ENCODE data around the gene GMNN.
"Not testable (repeated sequence)": the region's sequence is repeated elsewhere in the genome, so short reads cannot be mapped to it uniquely, and the experiment has no call there.

GMNN gene

DNA sequence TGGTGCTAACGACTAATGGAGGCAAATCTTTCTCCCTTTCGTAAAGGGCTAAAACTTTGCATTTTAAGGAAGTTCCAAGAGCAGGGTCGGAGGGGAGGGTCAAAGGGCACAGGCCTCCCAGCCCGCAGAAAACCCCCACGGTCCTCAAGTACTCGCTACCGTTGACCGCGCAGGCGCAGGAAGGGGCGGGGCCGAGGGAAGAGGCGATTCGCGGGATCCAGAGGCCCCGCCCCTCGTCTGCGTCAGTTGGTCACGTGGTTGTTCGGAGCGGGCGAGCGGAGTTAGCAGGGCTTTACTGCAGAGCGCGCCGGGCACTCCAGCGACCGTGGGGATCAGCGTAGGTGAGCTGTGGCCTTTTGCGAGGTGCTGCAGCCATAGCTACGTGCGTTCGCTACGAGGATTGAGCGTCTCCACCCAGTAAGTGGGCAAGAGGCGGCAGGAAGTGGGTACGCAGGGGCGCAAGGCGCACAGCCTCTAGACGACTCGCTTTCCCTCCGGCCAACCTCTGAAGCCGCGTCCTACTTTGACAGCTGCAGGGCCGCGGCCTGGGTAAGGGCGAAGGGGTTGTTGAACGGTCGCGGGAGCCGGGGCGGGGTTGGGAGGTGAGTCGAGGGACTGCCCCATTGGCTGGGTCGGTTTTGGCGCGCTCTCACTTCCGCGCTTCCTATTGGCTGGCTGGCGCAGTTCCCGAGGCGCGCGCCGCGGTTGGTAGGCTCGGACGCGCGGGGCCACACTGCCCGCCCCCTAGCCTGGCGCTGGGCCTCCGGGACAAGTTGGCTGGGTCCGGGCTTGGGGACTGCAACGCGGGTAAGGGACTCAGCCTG lies at the start of gene GMNN:
GMNN (plus strand) TSS at position 242 of the 824 bp plus-strand sequence. CDS start 2,310 bp downstream, outside the sequence.
- peaks cover 9% of the 10 kb centered on the region for H3K36me3 Mint-ChIP-seq
- H3K9me3 Mint-ChIP-seq (ENCODE audit: low read depth): no peaks in the 10 kb centered on the region
- H3K27me3 Mint-ChIP-seq: no peaks in the 10 kb centered on the region
- peak within 1 kb of the TSS; percentile 99 for H3K4me3 Mint-ChIP-seq
- peak within 1 kb of the TSS; percentile 99 for H3K27ac Mint-ChIP-seq
- peaks cover 23% of the 10 kb centered on the region for H3K4me1 Mint-ChIP-seq (ENCODE audit: low read depth)

DNA sequence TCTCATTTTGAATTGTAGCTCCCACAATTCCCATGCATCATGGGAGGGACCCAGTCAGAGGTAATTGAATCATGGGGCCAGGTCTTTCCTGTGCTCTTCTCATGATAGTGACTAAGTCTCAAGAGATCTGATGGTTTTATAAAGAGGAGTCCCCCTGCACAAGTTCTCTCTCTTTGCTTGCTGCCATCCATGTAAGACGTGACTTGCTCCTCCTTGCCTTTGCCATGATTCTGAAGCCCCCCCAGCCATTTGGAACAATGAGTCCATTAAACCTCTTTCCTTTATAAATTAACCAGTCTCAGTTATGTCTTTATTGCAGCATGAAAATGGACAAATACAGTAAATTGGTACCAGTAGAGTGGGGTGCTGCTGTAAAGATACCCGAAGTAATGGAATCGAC lies 44.1 kb upstream of the GMNN start:
- not testable (repeated sequence) for H3K27me3 Mint-ChIP-seq; H3K4me3 Mint-ChIP-seq; H3K27ac Mint-ChIP-seq; H3K4me1 Mint-ChIP-seq (ENCODE audit: low read depth)
- Mint-ChIP-seq H3K9me3 (ENCODE audit: low read depth) (peaks cover 11% of the 10 kb centered on the region), H3K36me3 (peaks cover 12% of the 10 kb centered on the region)

DNA sequence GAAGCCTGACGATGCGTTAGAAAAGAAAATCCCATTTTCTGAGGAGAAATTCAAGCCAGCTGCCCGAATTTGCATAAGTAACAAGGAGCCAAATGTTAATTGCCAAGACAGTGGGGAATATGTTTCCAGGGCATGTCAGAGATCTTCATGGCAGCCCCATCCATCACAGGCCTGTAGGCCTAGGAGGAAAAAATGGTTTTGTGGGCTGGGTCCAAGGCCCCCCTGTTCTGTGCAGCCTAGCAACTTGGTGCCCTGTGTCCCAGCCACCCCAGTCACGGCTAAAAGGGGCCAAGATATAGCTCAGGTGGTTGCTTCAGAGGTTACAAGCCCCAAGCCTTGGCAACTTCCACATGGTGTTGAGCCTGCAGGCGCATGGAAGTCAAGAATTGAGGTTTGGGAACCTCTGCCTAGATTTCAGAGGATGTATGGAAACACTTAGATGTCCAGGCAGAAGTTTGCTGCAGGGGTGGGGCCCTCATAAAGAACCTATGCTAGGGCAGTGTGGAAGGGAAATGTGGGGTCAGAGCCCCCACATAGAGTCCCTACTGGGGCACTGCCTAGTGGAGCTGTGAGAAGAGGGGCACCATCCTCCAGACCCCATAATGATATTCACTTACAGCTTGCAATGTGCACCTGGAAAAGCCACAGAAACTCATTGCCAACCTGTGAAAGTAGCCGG lies 43.1 kb upstream of the GMNN start:
- H3K36me3 Mint-ChIP-seq: peaks cover 12% of the 10 kb centered on the region
- not testable (repeated sequence) for H3K4me3 Mint-ChIP-seq; H3K27me3 Mint-ChIP-seq; H3K27ac Mint-ChIP-seq; H3K4me1 Mint-ChIP-seq (ENCODE audit: low read depth)
- H3K9me3 Mint-ChIP-seq (ENCODE audit: low read depth): peaks cover 11% of the 10 kb centered on the region

DNA sequence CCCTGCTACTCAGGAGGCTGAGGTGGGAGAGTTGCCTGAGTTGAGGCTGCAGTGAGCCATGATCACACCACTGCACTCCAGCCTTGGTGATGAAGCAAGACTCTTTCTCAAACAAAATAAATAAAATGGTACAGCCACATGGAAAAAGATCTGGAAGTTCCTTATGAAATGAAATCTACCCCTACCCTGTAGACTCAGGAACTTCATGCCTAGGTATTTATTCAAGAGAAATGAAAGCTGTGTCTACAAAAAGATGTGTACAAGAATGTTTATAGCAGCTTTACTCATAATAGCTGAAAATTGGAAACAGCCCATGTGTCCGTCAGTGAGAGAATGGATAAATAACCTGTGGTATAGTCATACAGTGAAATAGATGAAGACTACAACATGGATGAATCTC lies 40.6 kb upstream of the GMNN start:
- Mint-ChIP-seq H3K36me3 (peaks cover 12% of the 10 kb centered on the region), H3K4me1 (ENCODE audit: low read depth) (peaks cover 3% of the 10 kb centered on the region), H3K9me3 (ENCODE audit: low read depth) (peaks cover 11% of the 10 kb centered on the region), H3K4me3 (no peak overlapping the region), H3K27me3 (no peaks in the 10 kb centered on the region), H3K27ac (no peak overlapping the region)

DNA sequence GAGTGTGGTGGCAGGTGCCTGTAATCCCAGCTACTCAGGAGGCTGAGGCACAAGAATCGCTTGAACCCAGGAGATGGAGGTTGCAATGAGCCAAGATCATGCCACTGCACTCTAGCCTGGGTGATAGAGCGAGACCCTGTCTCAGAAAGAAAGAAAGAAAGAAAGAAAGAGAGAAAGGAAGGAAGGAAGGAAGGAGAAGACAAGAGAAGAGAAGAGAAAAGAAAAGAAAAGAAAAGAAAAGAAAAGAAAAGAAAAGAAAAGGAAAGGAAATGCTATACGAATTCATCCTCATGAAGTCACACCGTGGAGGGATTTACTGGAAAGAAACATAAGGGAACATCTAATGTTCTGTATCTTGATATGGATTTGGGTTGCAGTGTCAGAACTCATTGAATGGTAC lies 40.0 kb upstream of the GMNN start:
- H3K27me3 Mint-ChIP-seq; H3K4me1 Mint-ChIP-seq (ENCODE audit: low read depth); H3K27ac Mint-ChIP-seq; H3K4me3 Mint-ChIP-seq: not testable (repeated sequence)
- H3K36me3 Mint-ChIP-seq: peaks cover 12% of the 10 kb centered on the region
- H3K9me3 Mint-ChIP-seq (ENCODE audit: low read depth): peaks cover 11% of the 10 kb centered on the region

DNA sequence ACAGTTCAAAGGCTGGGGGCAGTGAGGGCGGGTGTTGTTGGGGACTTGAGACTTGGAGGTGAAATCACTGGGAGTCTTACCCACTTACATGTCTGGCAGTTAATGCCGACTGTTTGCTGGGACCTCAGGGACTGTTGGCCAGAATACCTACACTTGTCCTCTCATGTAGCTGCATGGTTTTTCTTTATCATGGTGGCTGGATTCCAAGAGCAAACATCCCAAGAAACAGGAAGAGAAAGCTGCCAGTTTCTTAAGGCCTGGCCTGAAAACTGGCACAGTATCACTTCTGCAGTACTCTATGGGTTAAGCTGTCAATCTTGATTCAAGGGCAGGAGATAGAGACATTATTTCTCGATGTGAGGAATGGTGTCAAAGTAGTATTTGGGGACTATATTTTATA lies 36.0 kb upstream of the GMNN start:
- Mint-ChIP-seq H3K27ac (no peak overlapping the region), H3K4me3 (no peak overlapping the region), H3K27me3 (no peaks in the 10 kb centered on the region), H3K9me3 (ENCODE audit: low read depth) (no peaks in the 10 kb centered on the region), H3K4me1 (ENCODE audit: low read depth) (peaks cover 21% of the 10 kb centered on the region), H3K36me3 (no peaks in the 10 kb centered on the region)

DNA sequence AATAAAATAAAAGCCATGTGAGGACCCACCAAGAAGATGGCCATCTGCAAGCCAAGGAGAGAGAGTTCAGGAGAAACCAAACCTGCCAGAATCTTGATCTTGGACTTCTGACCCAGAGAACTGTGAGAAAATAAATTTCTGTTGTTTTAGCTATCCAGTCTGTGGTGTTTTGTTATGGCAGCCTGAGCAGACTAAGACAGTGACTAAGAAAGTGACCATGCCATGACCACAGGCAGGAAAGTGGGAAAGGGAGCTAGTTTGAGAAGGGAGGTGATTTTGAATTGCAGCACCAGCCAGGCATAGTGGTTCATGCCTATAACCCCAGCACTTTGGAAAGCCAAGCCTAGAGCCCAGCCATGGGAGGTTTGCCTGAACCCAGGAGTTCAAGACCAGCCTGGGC lies 33.9 kb upstream of the GMNN start:
- Mint-ChIP-seq H3K27me3 (no peaks in the 10 kb centered on the region), H3K4me1 (ENCODE audit: low read depth) (peaks cover 22% of the 10 kb centered on the region), H3K9me3 (ENCODE audit: low read depth) (no peaks in the 10 kb centered on the region), H3K36me3 (no peaks in the 10 kb centered on the region), H3K4me3 (no peak overlapping the region), H3K27ac (no peak overlapping the region)

DNA sequence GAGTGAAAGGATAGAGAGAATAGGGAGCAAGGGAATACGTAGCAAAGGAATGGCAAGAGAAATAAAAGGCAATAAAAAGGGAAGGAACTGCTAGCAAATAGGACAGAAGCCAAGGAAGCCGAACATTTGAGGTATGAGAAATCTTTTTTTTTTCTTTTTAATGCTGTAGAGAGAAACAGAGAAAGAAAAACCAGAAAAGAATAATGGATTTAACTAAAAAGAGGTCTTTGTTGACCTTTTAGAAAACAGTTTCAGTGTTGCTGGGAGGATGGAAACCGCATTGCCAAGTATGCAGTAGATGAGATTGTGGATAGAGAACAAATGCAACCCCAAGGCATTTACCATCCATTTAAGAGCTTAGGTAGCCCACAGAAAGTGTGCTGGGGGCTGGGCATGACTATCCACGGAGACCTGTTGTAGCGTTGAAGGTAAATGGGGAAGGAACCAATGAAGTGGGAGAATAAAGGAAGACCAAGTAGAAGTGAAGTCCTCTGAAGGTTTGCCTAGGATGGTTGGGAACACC lies 32.5 kb upstream of the GMNN start:
- Mint-ChIP-seq H3K4me1 (ENCODE audit: low read depth) (peaks cover 22% of the 10 kb centered on the region), H3K27ac (no peak overlapping the region), H3K27me3 (no peaks in the 10 kb centered on the region), H3K4me3 (peak overlapping the region; percentile 21), H3K9me3 (ENCODE audit: low read depth) (no peaks in the 10 kb centered on the region), H3K36me3 (no peaks in the 10 kb centered on the region)

DNA sequence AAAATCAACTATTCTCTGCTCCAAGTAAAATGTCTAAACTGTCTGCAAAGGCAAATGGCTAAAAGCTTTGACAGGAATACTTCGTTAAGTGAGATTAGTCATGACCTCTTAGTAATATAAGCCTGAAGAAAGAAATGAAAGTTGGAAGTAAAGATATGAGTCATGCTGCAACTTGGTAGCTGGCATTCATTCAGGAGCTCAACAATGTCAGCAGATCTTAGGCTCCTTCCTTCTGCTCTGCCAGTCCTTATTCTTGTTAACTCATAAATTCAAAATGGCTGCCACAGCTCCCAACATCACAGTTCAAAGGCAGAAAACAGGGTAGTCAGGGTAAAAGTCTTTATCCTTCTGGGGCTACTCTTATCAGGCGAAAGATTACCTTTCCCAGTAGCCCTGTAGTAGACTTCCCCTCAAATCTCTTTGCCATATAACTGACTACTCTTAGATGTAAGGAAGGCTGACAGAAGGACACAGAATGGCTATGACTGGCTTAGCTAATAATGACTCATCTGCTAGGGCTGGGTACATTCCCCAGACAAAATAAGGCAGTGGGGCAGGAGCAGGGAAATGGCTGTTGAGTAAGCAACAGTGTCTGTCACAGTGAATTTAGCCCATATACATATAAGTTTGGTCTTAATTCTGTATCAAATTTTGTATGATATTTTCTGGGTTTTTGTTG lies 31.3 kb upstream of the GMNN start:
- Mint-ChIP-seq H3K27me3 (no peaks in the 10 kb centered on the region), H3K4me1 (ENCODE audit: low read depth) (peaks cover 22% of the 10 kb centered on the region), H3K4me3 (peak overlapping the region; percentile 35), H3K36me3 (no peaks in the 10 kb centered on the region), H3K27ac (peak overlapping the region; percentile 87), H3K9me3 (ENCODE audit: low read depth) (no peaks in the 10 kb centered on the region)

DNA sequence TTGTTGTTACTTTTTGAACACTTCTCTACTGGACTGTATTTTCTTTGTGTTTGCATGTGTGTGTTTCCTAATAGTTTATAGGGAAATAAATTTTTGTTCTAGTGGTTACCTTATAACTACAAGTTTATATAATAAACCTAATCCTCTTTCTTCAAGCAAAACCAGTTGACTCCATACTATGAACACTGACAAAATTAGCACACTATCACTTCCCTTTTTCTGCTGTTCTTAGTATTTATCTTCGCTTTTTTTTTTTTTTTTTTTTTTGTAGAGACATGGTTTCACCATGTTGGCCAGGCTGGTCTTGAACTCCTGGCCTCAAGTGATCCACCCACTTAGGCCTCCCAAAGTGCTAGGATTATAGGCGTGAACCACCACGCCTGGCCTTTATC lies 30.8 kb upstream of the GMNN start:
- H3K4me3 Mint-ChIP-seq: peak overlapping the region; percentile 28
- H3K36me3 Mint-ChIP-seq: no peaks in the 10 kb centered on the region
- peaks cover 22% of the 10 kb centered on the region for H3K4me1 Mint-ChIP-seq (ENCODE audit: low read depth)
- no peaks in the 10 kb centered on the region for H3K27me3 Mint-ChIP-seq
- peak overlapping the region; percentile 87 for H3K27ac Mint-ChIP-seq
- H3K9me3 Mint-ChIP-seq (ENCODE audit: low read depth): no peaks in the 10 kb centered on the region

DNA sequence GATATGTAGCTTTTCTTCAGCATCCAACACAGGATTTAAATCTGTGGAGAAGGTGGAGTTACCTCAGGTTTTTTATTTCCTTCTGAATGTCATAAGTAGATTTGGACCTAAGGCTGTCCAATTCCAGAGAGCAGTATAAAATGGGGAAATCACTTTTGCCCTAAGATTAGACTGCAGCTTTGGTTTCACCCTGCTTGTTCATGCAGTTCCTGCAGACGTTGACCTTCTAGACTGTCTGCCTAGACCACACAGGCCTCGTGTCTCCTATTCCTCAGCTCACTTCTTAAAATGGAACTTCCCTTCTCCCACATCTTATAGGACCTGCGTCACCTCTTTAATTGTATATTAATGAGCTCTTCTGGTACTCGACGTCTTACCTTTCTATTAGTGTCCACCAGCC lies 29.8 kb upstream of the GMNN start:
- no peaks in the 10 kb centered on the region for H3K27me3 Mint-ChIP-seq
- no peaks in the 10 kb centered on the region for H3K36me3 Mint-ChIP-seq
- H3K4me1 Mint-ChIP-seq (ENCODE audit: low read depth): peaks cover 22% of the 10 kb centered on the region
- no peak overlapping the region for H3K27ac Mint-ChIP-seq
- no peak overlapping the region for H3K4me3 Mint-ChIP-seq
- H3K9me3 Mint-ChIP-seq (ENCODE audit: low read depth): no peaks in the 10 kb centered on the region

DNA sequence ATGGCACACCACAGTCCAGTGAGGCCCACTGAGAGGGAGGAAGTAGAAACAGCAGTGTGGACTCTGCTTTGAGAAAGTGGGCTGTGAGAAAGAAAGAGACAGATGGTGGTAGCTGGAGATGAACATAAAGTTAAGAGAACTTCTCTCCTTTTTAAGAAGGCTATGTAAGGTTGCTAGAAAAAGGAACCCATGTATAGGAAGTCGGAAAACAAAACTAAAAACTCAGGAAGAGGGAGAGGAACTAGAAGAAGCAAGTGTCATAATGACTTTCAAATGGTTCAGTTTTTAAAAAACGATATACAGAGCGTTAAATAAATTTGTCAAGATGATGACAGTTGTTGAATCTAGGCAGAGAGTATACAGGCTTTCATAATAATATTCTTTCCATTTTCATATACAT lies 25.4 kb upstream of the GMNN start:
- no peaks in the 10 kb centered on the region for H3K27me3 Mint-ChIP-seq
- no peak overlapping the region for H3K27ac Mint-ChIP-seq
- H3K4me1 Mint-ChIP-seq (ENCODE audit: low read depth): no peaks in the 10 kb centered on the region
- H3K36me3 Mint-ChIP-seq: peaks cover 3% of the 10 kb centered on the region
- H3K4me3 Mint-ChIP-seq: no peak overlapping the region
- peaks cover 8% of the 10 kb centered on the region for H3K9me3 Mint-ChIP-seq (ENCODE audit: low read depth)

DNA sequence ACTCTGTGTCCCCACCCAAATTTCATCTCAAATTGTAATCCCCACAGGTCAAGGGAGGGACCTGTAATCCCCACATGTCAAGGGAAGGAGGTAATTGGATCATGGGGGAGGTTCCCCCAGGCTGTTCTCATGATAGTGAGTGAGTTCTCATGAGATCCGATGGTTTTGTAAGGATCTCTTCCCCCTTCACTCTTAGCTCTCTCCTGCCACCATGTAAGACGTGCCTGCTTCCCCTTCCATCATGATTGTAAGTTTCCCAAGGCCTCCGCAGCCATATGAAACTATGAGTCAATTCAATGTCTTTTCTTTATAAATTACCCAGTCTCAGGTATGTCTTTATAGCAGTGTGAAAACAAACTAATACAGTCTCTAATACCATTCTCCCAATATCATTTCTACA lies 23.9 kb upstream of the GMNN start:
- not testable (repeated sequence) for H3K27me3 Mint-ChIP-seq; H3K9me3 Mint-ChIP-seq (ENCODE audit: low read depth); H3K27ac Mint-ChIP-seq; H3K4me3 Mint-ChIP-seq; H3K4me1 Mint-ChIP-seq (ENCODE audit: low read depth); H3K36me3 Mint-ChIP-seq

DNA sequence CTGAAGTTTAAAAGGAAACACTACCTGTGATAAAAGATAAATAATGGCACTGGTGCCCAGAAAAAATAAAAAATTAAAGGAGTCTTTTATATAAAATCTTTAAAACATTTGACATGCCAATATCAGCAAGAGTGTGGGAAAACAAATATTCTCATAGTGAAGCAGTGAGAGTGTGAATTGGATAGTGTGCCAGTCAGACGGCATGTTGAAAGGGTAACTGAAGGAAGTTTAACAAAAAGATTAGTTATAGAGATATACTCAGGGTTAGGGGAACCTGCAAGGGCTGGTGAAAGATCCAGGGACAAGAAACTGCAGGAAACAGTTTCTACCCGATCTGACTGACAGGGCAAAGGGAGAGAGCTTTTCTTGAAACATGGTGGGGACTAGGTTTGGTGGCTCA lies 22.2 kb upstream of the GMNN start:
- peaks cover 8% of the 10 kb centered on the region for H3K9me3 Mint-ChIP-seq (ENCODE audit: low read depth)
- H3K27ac Mint-ChIP-seq: no peak overlapping the region
- H3K4me1 Mint-ChIP-seq (ENCODE audit: low read depth): no peaks in the 10 kb centered on the region
- H3K36me3 Mint-ChIP-seq: peaks cover 3% of the 10 kb centered on the region
- H3K27me3 Mint-ChIP-seq: no peaks in the 10 kb centered on the region
- no peak overlapping the region for H3K4me3 Mint-ChIP-seq

DNA sequence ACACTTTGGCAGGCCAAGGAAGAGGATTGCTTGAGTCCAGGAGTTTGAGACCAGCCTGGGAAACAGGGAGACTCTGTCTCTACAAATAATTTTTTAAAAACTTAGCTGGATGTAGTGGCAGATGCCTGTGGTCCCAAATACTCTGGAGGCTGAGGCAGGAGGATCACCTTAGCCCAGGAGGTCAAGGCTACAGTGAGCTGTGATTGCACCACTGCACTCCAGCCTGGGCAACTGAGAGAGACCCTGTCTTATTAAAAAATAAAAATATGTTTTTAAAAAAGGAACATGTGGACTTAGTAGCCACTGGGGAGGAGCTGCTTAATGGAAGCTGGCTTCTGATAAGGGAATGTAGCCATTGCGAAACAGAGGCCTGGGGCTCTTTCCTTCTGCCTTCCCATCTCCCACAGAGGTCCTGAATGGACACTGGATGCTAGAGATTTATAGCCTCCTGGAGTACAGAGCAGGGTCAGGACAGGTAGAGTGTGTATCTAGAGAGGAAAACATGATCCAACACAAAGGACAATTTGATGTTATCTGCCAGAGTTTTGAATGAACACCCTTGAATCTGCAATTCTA lies 21.7 kb upstream of the GMNN start:
- H3K27ac Mint-ChIP-seq: no peak overlapping the region

More for the DNA sequence above, 21.7 kb upstream of the GMNN start:
- no peaks in the 10 kb centered on the region for H3K4me1 Mint-ChIP-seq (ENCODE audit: low read depth)
- no peaks in the 10 kb centered on the region for H3K27me3 Mint-ChIP-seq
- peaks cover 8% of the 10 kb centered on the region for H3K9me3 Mint-ChIP-seq (ENCODE audit: low read depth)
- no peak overlapping the region for H3K4me3 Mint-ChIP-seq
- H3K36me3 Mint-ChIP-seq: peaks cover 3% of the 10 kb centered on the region

Measured in activated naive CD8-positive, alpha-beta T cell (primary cell).